CD4-positive, alpha-beta T cell (primary cell): ENCODE data around the gene HSDL2. TPM values are rescaled to one million over a fixed set of nuclear protein-coding genes. Genes with fewer than 3 reads are reported as not detected.

Experiments used
- ATAC-seq: fragments of 200-7000 bp; cut with Tn5 transposase; one replicate; pipeline ENCODE4 v1.10.0; 2022; ENCODE audit warnings: mild to moderate bottlenecking; ENCODE audit not compliant: poor library complexity
- CTCF ChIA-PET: fragments of 350-600 bp; sonication (Branson Sonifier 250); formaldehyde crosslinking; loops from one replicate; lab custom pipeline; 2021; ENCODE audit warnings: antibody characterized with exemption, inconsistent platforms; lab: Charles Lee
- POLR2A ChIA-PET: fragments of 350-600 bp; sonication (Branson Sonifier 250); formaldehyde crosslinking; loops from one replicate; lab custom pipeline; 2021; ENCODE audit warnings: antibody characterized with exemption, inconsistent platforms; lab: Charles Lee
- DNase-seq, 14 experiments: peaks; one replicate each; pipeline ENCODE4 v3.0.0-alpha.2; 2013 to 2020; ENCODE audit warnings: mixed read lengths in 2 of 14
- H3K27ac ChIP-seq, 2 donors: one replicate each; pipeline versions ENCODE4 v1.5.1 to v1.7.0; 2013; ENCODE audit warnings: low read length in 2 of 2, low read depth in 1 of 2, mild to moderate bottlenecking in 1 of 2
- H3K27me3 ChIP-seq, 2 experiments: 1 replicate in 1 of 2; 2 replicates in 1 of 2; pipeline versions ENCODE4 v1.6.1 to v1.7.0; 2013; ENCODE audit warnings: low read length in 2 of 2, control low read depth in 1 of 2, mild to moderate bottlenecking in 1 of 2, moderate library complexity in 1 of 2; ENCODE audit not compliant: insufficient read depth in 2 of 2, control insufficient read depth in 1 of 2
- H3K36me3 ChIP-seq: one replicate; pipeline ENCODE4 v1.6.1; 2013; ENCODE audit warnings: low read length, control low read depth; ENCODE audit not compliant: insufficient read depth
- H3K4me1 ChIP-seq: one replicate; pipeline ENCODE4 v1.6.1; 2013; ENCODE audit warnings: low read length, control low read depth; ENCODE audit not compliant: insufficient read depth
- H3K4me3 ChIP-seq: one replicate; pipeline ENCODE4 v1.5.1; 2013; ENCODE audit warnings: mild to moderate bottlenecking, low read length, moderate library complexity
- H3K9me3 ChIP-seq, 2 experiments: 1 replicate in 1 of 2; 2 replicates in 1 of 2; pipeline versions ENCODE4 v1.6.1 to v1.7.0; 2013; ENCODE audit warnings: low read length in 2 of 2, mild to moderate bottlenecking in 2 of 2, control low read depth in 1 of 2, moderate library complexity in 1 of 2; ENCODE audit not compliant: control insufficient read depth in 1 of 2, insufficient read depth in 1 of 2
- H3K27ac Mint-ChIP-seq: one replicate; pipeline ENCODE4 v1.8.0; 2020; ENCODE audit warnings: mixed read lengths
- H3K27me3 Mint-ChIP-seq: one replicate; pipeline ENCODE4 v1.8.0; 2021; ENCODE audit warnings: mixed read lengths
- H3K36me3 Mint-ChIP-seq: one replicate; pipeline ENCODE4 v1.8.0; 2021; ENCODE audit warnings: low read depth, mixed read lengths
- H3K4me1 Mint-ChIP-seq: one replicate; pipeline ENCODE4 v1.8.0; 2021; ENCODE audit warnings: low read depth, mixed read lengths
- H3K4me3 Mint-ChIP-seq: one replicate; pipeline ENCODE4 v1.8.0; 2020; ENCODE audit warnings: mild to moderate bottlenecking, mixed read lengths
- H3K9me3 Mint-ChIP-seq: one replicate; pipeline ENCODE4 v1.8.0; 2020; ENCODE audit warnings: mixed read lengths
- intact Hi-C, 2 experiments: fragments of 100-400 bp; cut with DNase I in 1 of 2; cut with micrococcal nuclease in 1 of 2; formaldehyde crosslinking; loops; one replicate each; pipeline versions ENCODE4 v1.15.1 to v1.9.0; 2023 to 2025; cut with DNase I, micrococcal nuclease
- total RNA-seq, 174 experiments: library from RNA in 2 of 174; stranded (reverse) in 2 of 174; gene quantifications; one replicate each; pipeline ENCODE4 v1.2.3 and lab custom pipeline; 2021 to 2026
- TF ChIP-seq, protein P1 (sequence below): fragments of 200-600 bp; IDR thresholded peaks from one replicate; pipeline ENCODE4 v1.8.0; 2022; ENCODE audit warnings: antibody characterized with exemption, mild to moderate bottlenecking

Gene HSDL2
- total RNA-seq, 2 experiments from 2014 or later: 3.8 to 4.9 TPM

DNA sequence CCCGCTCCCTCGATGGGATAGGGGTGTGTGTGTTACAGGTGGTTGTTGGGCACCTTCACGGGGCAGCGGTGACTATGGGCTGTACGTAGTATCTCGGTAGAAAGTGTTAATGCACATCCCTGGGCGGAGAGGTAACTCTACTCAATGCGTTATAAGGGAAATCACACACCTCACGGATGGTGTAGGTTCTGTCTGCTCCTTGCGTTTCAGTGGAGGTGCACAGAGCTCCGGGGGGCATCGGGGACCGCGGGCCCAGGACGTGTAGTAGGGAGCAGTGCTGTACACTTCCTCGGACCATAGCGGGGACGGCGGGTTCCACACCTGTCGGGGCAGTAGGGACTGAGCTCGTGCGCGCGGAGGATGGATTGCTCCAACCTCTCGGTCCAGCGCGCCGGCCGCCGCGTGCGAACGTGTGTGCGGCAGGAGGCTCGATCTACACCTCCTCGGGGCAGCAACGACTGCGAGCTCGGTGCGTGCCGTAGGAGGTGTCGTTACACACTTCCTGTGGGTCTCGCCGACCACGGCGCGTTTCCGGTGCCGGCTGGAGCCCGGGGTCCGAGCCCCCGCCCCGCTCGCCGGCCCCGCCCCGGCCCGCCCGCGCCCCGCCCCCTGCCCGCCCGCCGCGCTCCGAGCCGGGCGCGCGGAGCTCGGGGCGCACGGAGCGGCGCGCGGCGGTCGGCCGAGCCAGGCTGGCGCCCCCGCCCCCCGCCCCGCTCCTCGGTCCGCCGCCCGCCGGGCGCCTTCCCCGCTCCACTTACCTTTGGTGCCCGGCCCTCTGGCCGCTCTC, 106.5 kb downstream of the HSDL2 start, which contains the start of gene KIAA1958:
TSS of gene KIAA1958 (plus strand) at position 607 of the 787 bp plus-strand sequence. CDS start 87,254 bp downstream, outside the sequence.
- Histone ChIP-seq H3K27ac (peak within 1 kb of the TSS; percentile 44 to 62), H3K27me3 (no peaks in the 10 kb centered on the region), H3K9me3 (no peaks in the 10 kb centered on the region), H3K4me1 (peaks cover 18% of the 10 kb centered on the region), H3K36me3 (no peaks in the 10 kb centered on the region), H3K4me3 (peak within 1 kb of the TSS; percentile 69)
- ATAC-seq (peak; percentile 72), DNase-seq (peak; percentile 54 to 92 (median 76))
- peaks cover 45% of the 10 kb centered on the region for H3K4me1 Mint-ChIP-seq
- peaks cover 13% of the 10 kb centered on the region for H3K36me3 Mint-ChIP-seq
- CTCF ChIA-PET: interaction anchor here (0.8 kb wide), 1 partner anchor 231 kb away, joined by 3 read pairs; the partner anchor contains the start of gene INIP
- no peaks in the 10 kb centered on the region for H3K27me3 Mint-ChIP-seq
- TF ChIP-seq, protein P1, sequence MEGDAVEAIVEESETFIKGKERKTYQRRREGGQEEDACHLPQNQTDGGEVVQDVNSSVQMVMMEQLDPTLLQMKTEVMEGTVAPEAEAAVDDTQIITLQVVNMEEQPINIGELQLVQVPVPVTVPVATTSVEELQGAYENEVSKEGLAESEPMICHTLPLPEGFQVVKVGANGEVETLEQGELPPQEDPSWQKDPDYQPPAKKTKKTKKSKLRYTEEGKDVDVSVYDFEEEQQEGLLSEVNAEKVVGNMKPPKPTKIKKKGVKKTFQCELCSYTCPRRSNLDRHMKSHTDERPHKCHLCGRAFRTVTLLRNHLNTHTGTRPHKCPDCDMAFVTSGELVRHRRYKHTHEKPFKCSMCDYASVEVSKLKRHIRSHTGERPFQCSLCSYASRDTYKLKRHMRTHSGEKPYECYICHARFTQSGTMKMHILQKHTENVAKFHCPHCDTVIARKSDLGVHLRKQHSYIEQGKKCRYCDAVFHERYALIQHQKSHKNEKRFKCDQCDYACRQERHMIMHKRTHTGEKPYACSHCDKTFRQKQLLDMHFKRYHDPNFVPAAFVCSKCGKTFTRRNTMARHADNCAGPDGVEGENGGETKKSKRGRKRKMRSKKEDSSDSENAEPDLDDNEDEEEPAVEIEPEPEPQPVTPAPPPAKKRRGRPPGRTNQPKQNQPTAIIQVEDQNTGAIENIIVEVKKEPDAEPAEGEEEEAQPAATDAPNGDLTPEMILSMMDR: no peak
- H3K4me3 Mint-ChIP-seq: peak within 1 kb of the TSS; percentile 97
- POLR2A ChIA-PET: interaction anchor here (0.6 to 2.8 kb wide), 16 partner anchors 10 to 961 kb away, joined by 3 to 18 read pairs (median 4); partner anchors contain the start of genes DNAJC25, GNG10, HSDL2 and INIP
- peak within 1 kb of the TSS; percentile 86 for H3K27ac Mint-ChIP-seq
- intact Hi-C loops: loop anchor here (1.0 to 10.0 kb wide), 8 partner anchors 106 to 1002 kb away; partner anchors contain the start of genes DNAJC25 (in 1 of the 2), ECPAS (in 1 of the 2), GNG10 (in 1 of the 2) and HSDL2 (in 1 of the 2)
- no peaks in the 10 kb centered on the region for H3K9me3 Mint-ChIP-seq

DNA sequence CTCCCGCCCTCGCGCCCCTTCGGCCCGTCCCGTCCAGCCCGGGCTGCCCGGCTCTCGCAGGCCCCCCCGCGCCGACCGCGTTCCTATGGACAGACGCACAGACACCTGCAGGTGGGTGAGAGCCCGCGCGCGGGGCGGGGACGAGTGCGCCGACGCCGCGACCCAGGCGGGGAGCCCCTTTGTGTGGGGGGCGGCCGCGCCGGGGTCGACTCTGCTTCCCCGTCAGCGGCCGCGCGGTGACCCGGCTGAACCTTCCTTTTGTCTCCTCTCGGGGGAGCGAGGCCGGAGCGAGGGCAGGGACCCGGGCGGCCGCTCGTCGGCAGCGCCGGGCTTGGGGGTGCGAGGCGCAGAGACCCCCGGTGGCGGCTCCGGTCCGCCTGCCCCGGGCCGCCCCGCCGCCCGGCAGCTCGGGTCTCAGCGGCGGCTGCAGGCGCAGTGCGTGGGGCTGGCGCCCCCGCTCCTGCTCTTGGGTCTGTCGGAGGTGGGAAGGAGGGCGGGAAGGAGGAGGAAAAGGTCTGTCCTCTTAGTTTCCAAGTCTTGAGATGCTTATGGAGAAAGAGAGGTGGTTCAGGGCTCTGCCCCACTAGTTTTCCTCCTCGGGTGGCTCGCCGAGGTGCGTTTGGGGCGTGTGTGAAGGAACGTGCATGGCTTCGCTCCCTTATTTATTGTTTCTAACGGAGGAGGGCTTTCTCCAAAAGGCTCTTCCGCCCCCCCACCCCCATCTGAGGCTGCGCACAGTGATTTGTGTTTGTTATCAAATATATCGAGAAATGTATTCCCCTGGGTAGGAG, 107.3 kb downstream of the HSDL2 start:
- DNase-seq (peak; percentile 26 to 78 (median 46)), ATAC-seq (peak; percentile 69)
- H3K36me3 ChIP-seq: no peaks in the 10 kb centered on the region
- TF ChIP-seq, protein P1: no peak
- no peaks in the 10 kb centered on the region for H3K27me3 Mint-ChIP-seq
- ChIA-PET CTCF (interaction anchor here (0.8 kb wide), 1 partner anchor 231 kb away, joined by 3 read pairs; the partner anchor contains the start of gene INIP), POLR2A (interaction anchor here (0.9 to 2.8 kb wide), 11 partner anchors 11 to 962 kb away, joined by 3 to 18 read pairs (median 5); partner anchors contain the start of genes DNAJC25, HSDL2, INIP and PTBP3)
- H3K27ac Mint-ChIP-seq: peak overlapping the region; percentile 86
- H3K4me3 Mint-ChIP-seq: peak overlapping the region; percentile 97
- H3K4me3 ChIP-seq: peak overlapping the region; percentile 69
- H3K27ac ChIP-seq: peak overlapping the region in 1 of 2 donors; percentile 1
- H3K4me1 ChIP-seq: peaks cover 18% of the 10 kb centered on the region
- peaks cover 48% of the 10 kb centered on the region for H3K4me1 Mint-ChIP-seq
- H3K36me3 Mint-ChIP-seq: peaks cover 13% of the 10 kb centered on the region
- intact Hi-C loops: loop anchor here (1.0 to 10.0 kb wide), 7 partner anchors 155 to 1002 kb away; partner anchors contain the start of genes DNAJC25 (in 1 of the 2), ECPAS (in 1 of the 2), GNG10 (in 1 of the 2) and INIP (in 1 of the 2)
- no peaks in the 10 kb centered on the region for H3K9me3 ChIP-seq
- H3K27me3 ChIP-seq: no peaks in the 10 kb centered on the region
- no peaks in the 10 kb centered on the region for H3K9me3 Mint-ChIP-seq
